Fibroblast of skin of right biceps (primary cell): Measurements from ENCODE around the gene CNTN5.

Experiments used
- DNase-seq: peaks from one replicate; pipeline ENCODE4 v3.0.0-alpha.2; 2013

CNTN5 gene

DNA sequence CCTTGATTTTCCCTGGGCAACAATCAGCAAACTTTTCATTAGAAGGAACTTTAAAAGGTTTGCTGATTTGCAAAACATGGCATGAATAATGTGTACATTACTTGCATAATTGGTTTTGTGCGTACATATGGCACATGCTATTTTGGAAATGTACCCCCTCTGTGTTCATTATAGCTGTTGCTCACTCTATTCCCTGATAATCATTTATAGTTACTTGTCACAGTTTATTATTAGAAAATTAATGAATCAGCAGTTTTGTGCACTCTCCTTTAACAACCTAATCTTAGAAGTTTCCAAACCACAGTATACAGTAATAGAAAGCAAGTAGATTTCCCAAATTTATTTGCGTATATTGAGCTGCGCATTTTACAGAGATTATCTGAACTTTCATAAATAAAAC, 389.9 kb downstream of the CNTN5 start:
- no peak for DNase-seq

DNA sequence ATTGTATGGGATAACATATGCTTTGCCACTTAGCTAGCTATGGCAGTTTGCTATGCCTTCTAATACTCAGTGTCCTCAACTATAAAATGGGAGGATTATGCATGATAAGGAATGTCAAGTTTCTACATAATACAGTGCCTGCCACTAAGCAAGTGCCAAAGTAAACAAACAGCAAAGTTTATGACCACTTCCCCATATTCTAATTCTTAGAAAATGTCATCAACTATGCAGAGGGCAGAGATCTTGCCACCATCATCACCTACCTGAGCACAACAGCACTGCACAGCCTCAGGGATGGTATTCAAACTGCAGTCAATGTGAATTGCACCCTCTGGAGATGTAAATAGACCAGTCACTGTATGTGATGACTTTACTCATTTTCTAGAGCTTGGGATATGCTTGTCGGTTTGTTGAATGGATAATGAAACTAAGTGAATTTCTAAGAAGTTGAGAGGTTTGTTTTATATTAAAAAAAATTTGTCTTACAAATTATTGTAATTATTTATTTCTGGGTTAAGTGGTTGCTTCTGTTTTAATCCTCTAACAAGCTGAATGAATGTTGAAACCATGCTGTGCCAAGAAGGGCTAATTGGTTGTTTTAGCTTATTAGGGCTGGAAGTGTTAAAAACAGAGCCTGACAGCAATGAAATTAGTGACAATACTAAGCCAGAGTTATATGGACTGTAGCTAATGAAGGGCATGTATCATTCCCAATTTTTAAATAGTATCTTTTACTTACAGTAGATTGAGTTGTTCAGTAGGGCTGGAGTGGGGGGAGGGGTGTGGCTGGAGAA, 398.4 kb downstream of the CNTN5 start:
- DNase-seq: peak; percentile 5

DNA sequence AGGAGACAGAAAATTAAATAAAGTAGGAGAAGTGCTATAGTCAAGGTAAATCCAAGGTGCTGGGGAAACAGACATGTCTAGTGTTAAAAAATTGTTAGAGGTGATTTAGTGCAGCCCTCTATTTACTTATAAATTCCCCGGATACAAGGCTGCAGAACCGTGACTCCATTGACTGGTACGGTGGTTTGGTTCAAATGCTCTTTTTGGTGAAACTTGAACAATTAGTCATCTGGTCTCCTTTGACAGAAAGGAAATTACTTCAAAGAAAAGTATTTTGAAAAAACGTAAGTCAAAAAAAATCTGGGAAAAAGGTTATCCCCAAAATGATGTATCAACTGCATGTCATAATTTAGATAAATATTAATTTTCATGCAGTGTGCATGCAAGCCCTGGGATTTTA, 399.2 kb downstream of the CNTN5 start:
- peak; percentile 17 for DNase-seq

DNA sequence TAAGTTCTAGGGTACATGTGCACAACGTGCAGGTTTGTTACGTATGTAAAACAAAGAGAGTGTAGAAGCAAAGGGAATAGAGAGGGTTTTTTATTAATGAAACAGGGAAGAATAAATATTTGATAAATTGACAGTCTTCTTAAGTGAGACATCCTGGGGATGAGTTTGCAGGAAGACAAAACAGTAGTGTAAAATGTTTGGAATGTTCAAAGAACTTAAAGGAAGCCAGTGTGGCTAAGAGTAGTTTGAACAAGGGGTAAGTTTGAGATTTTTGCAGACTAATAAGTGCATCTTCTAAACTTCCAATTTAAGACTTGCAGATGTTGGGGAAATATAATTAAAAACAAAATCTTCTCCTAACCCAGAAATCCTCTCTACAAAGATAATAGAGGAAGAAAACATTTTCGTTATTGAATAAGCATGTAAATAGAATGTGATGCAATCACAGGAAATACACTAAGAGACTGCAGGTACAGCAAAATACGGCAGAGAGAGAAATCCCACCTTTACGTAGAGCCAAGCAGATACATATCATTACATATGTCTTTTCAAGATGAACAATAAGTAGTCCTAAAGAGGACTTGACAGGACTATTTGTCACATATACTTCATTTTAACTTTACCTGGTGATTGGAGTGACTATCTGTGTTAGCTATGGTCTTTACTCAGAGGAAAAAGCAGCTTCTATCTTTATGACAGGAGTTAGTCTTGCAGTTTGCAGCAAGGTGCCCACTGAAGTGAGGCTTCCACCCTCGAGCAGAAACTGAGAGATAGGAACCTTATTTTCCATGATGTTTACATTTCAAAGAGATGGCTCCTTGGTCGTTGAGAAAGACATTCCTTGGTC, 402.1 kb downstream of the CNTN5 start:
- DNase-seq: peak; percentile 26

DNA sequence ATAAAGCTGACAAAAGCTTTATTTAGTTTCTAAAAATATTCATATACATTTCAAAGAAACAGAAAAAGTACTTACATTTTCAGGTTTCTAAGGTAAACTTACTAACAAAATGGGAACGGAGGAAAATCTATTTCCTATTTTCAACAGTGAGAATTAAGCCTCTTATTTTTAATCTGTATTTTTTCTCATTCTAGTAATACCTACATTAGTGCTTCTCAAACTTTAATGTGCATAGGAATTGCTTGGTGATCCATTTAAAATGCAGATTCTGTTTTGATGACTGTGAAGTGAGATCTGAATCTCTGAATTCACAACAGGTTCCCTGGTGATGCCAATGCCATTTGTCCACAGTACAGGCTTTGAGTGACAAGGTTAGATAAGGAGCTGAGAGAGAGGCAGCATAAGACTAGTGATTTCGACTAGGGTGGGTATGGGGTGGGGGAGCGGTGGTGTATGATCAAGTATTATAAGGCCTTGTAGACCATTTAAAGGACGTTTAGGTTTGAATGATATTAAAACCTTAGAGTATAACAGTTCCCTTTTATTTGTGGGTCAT, 402.8 kb downstream of the CNTN5 start:
- DNase-seq: no peak

DNA sequence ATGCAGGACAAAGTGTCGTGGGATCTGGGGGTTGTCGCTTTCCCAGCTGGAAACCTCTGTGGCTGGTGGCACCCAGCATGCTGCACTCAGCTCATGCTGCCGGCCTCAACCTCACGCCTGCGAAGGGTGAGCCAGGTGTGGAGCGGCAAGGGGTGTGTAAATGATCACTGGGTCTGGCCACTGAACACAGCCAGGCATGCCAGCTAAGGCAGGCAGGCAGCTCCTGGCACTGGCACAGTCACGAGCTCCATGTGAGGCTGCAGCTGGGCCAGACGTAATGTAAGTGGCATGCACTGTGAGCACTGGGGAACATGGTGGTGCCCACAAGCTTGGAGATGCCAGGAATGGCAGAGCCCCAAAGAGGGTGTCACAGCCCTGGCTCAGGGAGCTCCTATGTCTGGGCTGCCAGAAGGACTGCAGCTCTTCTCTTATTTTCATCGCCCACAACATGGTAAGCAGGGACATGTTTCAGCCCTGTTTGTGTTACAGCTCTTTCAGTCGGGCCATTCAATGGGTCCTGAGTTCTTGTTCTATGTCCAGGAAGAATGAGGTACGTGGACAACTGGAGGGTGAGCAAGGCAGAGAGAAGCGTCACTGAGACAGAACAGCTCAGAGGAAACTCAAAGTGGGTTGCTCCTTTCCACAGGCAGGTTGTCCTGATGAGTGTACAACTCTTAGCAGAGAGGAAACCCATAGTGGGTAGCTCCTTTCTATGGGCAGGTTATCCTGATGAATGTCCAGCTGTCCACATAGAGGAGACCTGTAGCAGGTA, 403.8 kb downstream of the CNTN5 start:
- no peak for DNase-seq

DNA sequence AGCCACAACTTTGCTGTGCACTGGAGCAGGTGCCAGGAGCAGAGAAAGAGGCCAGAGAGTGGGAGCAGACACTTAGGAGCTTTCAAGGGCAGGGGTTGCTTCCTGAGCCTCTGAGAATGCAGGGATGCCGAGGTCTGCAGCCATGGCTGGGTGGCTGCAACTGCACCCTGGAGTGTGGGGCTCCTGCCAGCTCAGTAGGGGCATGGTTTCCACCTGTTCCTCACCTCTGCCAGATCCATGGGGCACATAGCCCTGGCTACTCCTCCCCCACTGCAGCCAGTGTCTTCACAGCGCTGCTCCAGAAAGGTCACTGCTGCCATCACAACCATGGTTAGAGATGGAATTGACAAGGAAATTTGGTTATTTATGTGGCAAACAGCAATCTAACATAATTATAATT, 404.8 kb downstream of the CNTN5 start:
- no peak for DNase-seq

DNA sequence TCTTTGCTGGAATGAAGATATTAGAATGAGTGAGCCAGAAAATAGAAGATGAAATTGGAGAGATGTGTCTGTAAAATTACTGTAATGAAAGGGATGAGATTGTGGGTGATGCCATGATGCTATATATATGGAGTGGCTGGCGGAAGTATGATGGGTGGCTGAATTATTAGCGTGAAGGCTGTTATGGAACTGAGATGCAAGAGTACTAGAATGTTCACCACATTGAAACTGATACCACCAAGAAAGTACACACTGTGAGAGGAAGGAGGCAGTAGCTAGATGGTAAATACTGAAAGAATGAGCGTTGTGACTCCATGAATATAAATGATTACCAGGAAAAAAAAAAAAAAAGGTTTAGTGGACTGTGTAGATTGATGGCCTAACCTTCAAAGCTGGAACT, 411.9 kb downstream of the CNTN5 start:
- no peak for DNase-seq

DNA sequence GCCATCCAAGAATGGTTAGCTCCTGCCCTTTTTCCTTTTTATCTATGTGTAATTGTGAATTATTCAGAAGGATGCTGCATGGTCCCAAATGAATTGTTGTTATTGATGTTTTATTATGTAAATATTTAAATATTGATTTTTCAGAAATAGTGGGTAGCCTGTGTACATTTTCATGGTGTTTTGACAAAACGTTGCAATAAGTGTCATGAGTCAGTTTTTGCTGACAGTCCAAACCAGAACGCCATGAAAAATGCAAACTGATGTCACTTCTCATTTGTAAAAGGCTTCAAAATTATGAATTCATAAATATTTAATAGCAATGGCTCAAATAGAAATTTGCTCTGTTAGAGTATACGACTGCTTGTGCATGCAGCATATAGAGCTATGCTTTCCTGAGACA, 422.5 kb downstream of the CNTN5 start:
- DNase-seq: no peak

DNA sequence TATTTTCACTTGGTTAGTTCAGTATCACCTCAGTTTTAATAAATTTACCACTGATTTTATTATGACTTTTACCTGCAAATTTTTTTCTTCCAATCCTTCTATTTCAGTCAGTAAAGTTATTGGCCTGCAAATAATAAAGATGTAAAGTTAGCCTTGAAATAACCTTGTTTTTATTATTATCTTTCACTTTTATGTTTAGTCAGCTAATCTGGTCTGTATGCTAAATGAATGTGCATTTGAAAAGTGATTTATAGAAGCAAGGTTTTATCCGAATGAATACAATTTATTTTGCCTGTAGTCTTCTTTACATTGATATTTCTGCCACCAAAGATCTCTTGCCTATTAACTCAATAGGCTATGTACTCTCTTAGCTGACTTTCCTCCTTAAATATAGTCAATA, 425.7 kb downstream of the CNTN5 start:
- no peak for DNase-seq

DNA sequence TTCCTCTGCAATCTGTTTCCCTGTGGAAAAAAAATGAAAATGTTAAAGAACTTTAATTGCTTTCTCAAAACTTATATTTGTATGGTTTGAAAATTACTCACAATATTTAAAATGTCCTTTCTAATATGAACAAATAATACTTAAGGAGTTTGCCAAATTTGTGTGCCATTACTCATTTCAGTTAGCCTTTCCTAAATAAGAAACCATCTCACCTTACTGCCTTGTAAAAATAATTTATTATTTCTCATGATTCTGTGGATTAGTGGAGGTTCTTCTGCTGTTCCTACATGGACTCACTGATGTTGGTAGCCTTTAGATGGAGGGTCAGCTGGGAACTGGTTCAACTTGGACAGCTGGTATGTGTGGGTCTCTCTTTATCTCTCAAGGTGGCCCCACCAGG, 428.6 kb downstream of the CNTN5 start:
- no peak for DNase-seq

DNA sequence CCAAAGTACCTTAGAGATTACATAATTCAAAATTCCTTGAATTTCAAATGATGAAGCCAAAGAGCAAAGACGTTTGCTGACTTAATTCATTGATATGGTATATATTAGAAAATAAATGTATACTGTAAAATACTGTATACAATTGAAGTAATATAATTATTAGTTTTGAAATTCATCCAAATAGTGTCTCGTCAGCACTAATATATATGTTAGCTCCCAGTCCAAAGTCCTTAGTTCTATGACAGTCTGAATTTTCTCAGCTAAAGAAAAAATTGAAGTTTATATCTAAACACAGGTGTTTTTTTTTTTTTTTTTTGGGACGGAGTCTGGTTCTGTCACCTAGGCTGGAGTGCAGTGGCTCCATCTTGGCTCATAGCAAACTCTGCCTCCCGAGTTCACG, 431.3 kb downstream of the CNTN5 start:
- no peak for DNase-seq

DNA sequence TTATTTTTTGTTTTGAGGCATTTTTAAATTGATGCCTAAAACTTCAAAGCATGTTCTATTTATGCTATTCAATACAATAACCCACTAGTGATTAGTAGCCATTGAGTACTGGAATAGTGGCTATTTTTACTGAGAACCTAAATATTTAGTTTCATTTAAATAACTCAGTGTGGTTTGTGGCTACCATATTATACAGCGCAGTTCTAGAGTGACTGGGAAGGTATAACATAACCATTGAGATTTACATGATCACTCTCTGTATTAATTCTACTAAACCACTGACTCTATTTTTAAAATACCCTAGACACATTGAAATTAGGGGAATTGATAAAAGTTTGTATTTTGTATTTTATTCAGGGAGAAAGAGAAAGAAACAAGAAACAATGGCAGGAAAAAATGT, 441.2 kb downstream of the CNTN5 start:
- DNase-seq: no peak

DNA sequence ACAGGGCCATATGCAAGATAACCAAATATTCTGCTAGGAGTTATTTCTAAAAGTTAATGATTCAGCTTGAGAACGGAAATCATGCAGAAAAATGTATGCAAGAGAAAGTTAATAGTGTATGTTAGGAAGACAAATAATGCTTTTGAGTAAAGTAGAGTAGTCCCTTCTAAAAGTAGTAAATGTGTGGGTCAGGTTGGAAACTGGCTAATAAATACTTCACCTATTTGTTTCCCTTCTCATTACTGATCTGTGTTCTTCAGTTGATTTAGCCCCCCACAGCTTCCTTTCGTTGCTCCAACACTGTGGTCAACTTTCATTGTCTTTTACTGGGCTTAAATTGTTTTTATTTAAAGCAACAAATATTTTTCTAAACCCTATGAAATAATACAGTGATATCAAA, 444.2 kb downstream of the CNTN5 start:
- DNase-seq: no peak

DNA sequence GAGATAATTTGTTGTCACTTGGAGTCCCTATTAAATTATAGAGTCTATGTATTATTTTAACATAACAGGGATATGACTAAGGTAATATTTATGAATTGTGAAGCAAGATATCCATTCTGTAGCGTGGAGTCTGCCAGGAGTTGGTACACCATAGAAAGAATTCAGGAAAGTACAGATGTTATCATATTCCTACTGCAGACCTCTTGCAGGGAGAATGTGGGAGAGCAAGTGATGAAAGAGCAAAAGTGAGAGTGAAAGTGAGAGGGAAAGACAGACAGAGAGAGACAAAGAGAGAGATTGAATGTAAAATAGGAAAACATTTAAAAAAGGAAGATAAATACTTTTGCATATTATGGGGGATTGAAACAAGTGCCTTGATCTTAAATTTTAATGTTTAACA, 468.8 kb downstream of the CNTN5 start:
- DNase-seq: peak; percentile 16

DNA sequence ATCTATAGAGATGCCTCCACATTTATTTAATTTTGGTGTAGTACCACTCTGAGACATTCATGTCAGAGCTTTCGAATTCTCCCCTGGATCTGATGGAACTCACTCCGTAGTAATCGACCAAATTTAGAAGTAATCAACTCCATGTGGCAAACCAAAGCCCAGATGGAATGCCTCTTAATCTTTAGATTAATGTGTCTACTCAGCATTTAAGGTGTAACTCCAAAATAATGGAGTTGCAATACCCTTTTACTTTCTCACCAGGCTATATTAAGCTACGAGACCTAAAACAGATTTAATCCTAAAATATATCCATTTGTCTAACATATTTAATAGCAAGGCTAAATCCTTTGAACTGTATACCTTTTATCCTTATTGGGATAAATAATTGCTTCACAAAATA, 473.3 kb downstream of the CNTN5 start:
- no peak for DNase-seq

DNA sequence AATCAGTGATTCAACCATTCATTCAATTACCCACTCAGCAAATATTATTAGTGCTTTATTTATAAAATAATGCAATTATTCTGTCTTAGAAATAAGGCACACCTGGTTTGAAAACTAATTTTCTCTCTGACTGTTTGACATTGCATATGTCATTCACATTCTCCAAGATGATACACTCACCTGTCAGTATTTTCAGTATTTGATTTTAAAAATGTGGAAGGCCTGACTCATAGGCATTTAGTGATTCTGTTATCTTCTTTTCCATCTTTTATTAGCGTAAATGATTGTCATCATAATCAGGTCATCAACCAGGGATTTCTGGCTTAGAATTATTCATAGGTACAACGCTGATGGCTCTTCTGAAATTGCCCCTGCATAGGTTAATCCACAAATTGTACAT, 480.9 kb downstream of the CNTN5 start:
- DNase-seq: no peak

DNA sequence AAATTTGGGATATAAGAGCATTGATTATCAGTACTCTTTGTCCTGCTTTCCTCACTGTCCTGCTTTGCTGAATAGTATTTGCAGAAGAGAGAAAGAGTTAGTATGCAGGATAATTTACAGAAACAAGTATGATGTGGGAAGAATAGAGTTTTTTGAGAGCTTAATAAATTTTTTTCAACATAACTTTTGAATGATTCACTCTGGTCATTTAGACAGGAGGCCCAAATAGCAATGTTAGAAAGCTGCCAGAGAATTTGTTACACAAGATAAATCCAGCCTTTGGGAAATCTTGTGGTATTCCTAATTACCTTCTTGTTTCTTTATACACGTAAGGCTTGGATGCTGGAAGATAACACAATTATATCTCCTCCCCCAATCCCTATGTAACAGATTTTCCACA, 484.6 kb downstream of the CNTN5 start:
- DNase-seq: peak; percentile 88

DNA sequence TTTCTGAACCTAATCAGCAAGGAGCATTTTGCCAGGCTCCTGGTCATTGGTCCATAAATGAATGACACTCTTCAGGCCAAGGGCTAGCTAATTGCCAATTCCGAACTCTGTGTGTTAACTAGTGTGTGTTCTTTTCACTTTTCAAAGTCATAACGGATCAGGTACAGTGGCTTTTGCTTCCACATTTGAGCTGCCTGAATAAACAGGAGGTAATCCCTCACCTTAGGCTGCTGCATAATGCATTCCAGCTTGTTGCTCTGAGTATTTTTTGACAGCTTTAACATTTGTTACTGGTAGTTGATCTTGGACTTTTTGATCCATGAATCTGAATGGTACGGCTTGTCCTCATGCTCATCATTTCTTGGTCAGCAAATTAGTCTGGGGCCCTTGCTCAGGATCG, 485.1 kb downstream of the CNTN5 start:
- no peak for DNase-seq

DNA sequence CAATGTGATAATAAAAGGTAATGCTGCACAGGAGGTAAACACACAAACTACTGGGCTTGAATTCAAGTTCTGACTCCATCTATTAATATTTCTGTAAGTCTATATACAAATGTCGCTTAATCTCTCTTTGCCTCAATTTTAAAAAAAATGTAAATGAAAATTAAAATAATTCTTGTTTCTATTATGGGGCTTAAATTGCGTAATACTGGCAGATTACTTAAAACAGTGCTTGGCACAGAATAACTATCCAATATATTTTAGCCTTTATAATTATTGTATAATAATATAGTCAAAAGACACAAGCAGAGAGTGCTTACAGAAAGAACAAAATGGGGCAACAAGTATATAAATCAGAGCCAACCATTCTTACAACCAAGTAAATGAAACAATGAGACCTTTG, 489.1 kb downstream of the CNTN5 start:
- no peak for DNase-seq

DNA sequence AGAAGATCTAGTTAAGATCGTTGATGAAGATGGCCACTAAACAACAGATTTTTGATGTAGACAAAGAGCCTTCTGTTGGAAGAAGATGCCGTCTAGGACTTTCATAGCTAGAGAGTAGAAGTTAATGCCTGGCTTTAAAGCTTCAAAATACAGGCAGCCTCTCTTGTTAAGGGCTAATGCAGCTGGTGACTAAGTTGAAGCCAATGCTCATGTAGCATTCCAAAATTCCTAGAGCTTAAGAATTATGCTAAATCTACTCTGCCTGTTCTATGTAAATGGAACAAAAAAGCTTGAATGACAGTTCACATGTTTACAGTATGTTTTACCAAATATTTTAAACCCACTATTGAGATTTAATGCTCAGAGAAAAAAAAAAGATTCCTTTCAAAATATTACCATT, 492.6 kb downstream of the CNTN5 start:
- DNase-seq: peak; percentile 19

DNA sequence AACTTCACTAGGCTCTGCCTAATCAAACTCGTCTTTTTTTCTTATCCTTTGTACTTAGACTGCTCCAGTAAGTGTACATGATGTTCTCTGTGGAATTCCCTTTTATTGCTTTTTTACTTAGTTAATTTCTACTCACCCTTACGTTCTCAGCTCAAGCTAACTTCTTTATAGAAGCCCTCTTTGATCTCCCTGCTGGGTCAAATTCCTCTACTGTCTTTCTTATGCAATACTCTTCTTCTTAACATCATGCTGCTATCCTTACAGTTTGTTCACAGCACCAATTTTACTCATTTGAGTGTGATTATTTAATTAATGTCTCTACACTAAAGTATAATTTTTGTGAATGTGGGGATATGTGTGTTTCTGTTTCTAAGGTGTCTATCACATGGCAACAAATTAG, 498.3 kb downstream of the CNTN5 start:
- DNase-seq: no peak

DNA sequence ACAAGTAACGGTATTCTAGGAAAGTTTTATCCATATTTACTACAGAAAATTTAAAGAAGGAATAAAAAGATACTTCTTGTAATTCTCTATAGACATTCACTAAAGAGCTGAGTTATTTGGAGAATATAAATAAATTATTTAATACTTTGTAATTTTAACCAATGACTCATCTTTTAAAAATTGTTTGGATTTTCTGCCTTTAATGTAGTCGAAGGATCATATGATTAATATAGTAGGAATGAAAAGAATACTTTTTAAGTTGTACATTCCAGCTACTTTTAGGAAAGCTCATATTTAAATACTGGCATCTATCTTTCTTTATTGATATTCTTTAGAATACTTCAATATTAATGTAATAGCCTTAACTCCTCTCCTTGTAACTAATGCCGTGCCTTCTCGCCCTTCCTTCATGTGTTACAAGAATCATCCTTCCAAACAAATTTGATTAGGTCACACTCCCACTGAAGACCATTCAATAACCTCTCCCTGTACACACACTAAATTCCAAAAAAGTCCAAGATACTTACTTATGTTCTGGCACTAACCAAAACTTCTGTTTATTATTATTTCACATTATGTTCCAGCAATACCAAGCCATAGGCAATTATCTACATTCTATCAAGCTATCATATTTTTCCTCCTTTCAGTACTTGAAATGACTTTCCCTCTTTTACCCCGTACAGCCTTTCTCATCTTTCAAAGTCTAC, 501.9 kb downstream of the CNTN5 start:
- DNase-seq: peak; percentile 61
